Vagina (tissue), 2 donors: ENCODE data around the gene DNAJC22.

Experiments used
- CTCF ChIP-seq, 3 experiments: fragments of 450-650 bp in 2 of 3; fragments of 200-600 bp in 1 of 3; sonication (generic) in 1 of 3; IDR thresholded peaks; one replicate each; pipeline ENCODE4 v1.5.1; 2017 to 2019; ENCODE audit warnings: antibody characterized with exemption in 3 of 3, mild to moderate bottlenecking in 2 of 3, moderate library complexity in 2 of 3
- POLR2A ChIP-seq, 2 donors: fragments of 450-650 bp; IDR thresholded peaks; one replicate each; pipeline ENCODE4 v1.6.1; 2017; ENCODE audit warnings: antibody characterized with exemption in 2 of 2, mild to moderate bottlenecking in 2 of 2, moderate library complexity in 2 of 2
- POLR2AphosphoS5 ChIP-seq, 2 donors: sonication (generic); formaldehyde crosslinking; IDR thresholded peaks; one replicate each; pipeline ENCODE4 v1.9.0; 2017; ENCODE audit warnings: antibody characterized with exemption in 2 of 2, mild to moderate bottlenecking in 2 of 2, low read depth in 1 of 2; ENCODE audit not compliant: insufficient read depth in 1 of 2

- TF ChIP-seq CTCF (IDR thresholded peaks at IDR 0.05) (no peak), POLR2AphosphoS5 (IDR thresholded peaks at IDR 0.05; ENCODE audit: insufficient read depth in 1 of 2, low read depth in 1 of 2) (no peak), POLR2A (IDR thresholded peaks at IDR 0.05) (no peak)
Measured at GRCh38 chr12:49335955-49336644, 10.6 kb upstream of the DNAJC22 start.
